CD14-positive monocyte (primary cell): ENCODE results near the gene MAP2K6. TPM values are rescaled to one million over a fixed set of nuclear protein-coding genes. Genes with fewer than 3 reads are reported as not detected.

Experiments used
- DNase-seq, 3 donors: peaks; one replicate each; pipeline ENCODE4 v3.0.0-alpha.2; 2011 to 2022
- H2AFZ ChIP-seq: 2 replicates; pipeline ENCODE4 v1.6.0; 2012; ENCODE audit warnings: mild to moderate bottlenecking, low read depth, low read length, inconsistent platforms; ENCODE audit not compliant: insufficient read depth, poor library complexity, severe bottlenecking
- H3K27ac ChIP-seq, 2 donors: 1 replicate in 1 of 2; 2 replicates in 1 of 2; pipeline ENCODE4 v1.5.1; 2012 to 2013; ENCODE audit warnings: low read length in 2 of 2, control low read depth in 1 of 2, inconsistent platforms in 1 of 2, low read depth in 1 of 2, mild to moderate bottlenecking in 1 of 2
- H3K27me3 ChIP-seq, 2 donors: one replicate each; pipeline versions ENCODE4 v1.6.0 to v1.6.1; 2011 to 2013; ENCODE audit warnings: low read length in 2 of 2; ENCODE audit not compliant: control insufficient read depth in 2 of 2, insufficient read depth in 2 of 2
- H3K36me3 ChIP-seq, 2 donors: replicated peaks in 1 of 2; 1 replicate in 1 of 2; 2 replicates in 1 of 2; pipeline versions ENCODE4 v1.5.1 to v1.6.1; 2012 to 2013; ENCODE audit warnings: low read length in 2 of 2, control low read depth in 1 of 2, inconsistent platforms in 1 of 2, mild to moderate bottlenecking in 1 of 2; ENCODE audit not compliant: insufficient read depth in 2 of 2, control insufficient read depth in 1 of 2
- H3K4me1 ChIP-seq, 2 donors: 1 replicate in 1 of 2; 2 replicates in 1 of 2; pipeline versions ENCODE4 v1.5.1 to v1.6.1; 2012 to 2013; ENCODE audit warnings: low read length in 2 of 2, control low read depth in 1 of 2, inconsistent platforms in 1 of 2, mild to moderate bottlenecking in 1 of 2, moderate library complexity in 1 of 2; ENCODE audit not compliant: insufficient read depth in 2 of 2, control insufficient read depth in 1 of 2
- H3K4me2 ChIP-seq: replicated peaks from 2 replicates; pipeline ENCODE3; 2012; ENCODE audit warnings: low read length, moderate library complexity, mild to moderate bottlenecking; ENCODE audit not compliant: poor library complexity, severe bottlenecking; ENCODE audit errors: extremely low read depth
- H3K4me3 ChIP-seq, 3 experiments: fragments of 200-600 bp in 1 of 3; sonication (generic) in 1 of 3; replicated peaks in 1 of 3; 1 replicate in 2 of 3; 2 replicates in 1 of 3; pipeline ENCODE4 v1.5.1; 2011 to 2013; ENCODE audit warnings: low read length in 3 of 3, mild to moderate bottlenecking in 3 of 3, control low read depth in 2 of 3, low read depth in 2 of 3, inconsistent platforms in 1 of 3, moderate library complexity in 1 of 3
- H3K79me2 ChIP-seq: 2 replicates; pipeline ENCODE4 v1.6.0; 2012; ENCODE audit warnings: mild to moderate bottlenecking, control low read depth, inconsistent platforms, low read length, moderate library complexity; ENCODE audit not compliant: insufficient read depth
- H3K9ac ChIP-seq: 2 replicates; pipeline ENCODE4 v1.6.0; 2017; ENCODE audit warnings: low read length, mild to moderate bottlenecking; ENCODE audit not compliant: insufficient read depth, poor library complexity, severe bottlenecking
- H3K9me3 ChIP-seq, 2 donors: replicated peaks in 1 of 2; 1 replicate in 1 of 2; 2 replicates in 1 of 2; pipeline versions ENCODE4 v1.5.1 to v1.6.1; 2012 to 2013; ENCODE audit warnings: low read length in 2 of 2, control low read depth in 1 of 2; ENCODE audit not compliant: control insufficient read depth in 1 of 2, insufficient read depth in 1 of 2
- H4K20me1 ChIP-seq: 2 replicates; pipeline ENCODE4 v1.6.0; 2012; ENCODE audit warnings: mild to moderate bottlenecking, low read length, control low read depth, moderate library complexity; ENCODE audit not compliant: insufficient read depth
- H3K27ac Mint-ChIP-seq, 7 donors: one replicate each; pipeline ENCODE4 v1.8.0; 2020; ENCODE audit warnings: mild to moderate bottlenecking in 7 of 7, mixed read lengths in 7 of 7, moderate library complexity in 6 of 7, inconsistent platforms in 2 of 7
- H3K27me3 Mint-ChIP-seq, 3 donors: one replicate each; pipeline ENCODE4 v1.8.0; 2021 to 2022; ENCODE audit warnings: low read depth in 3 of 3, mild to moderate bottlenecking in 3 of 3, mixed read lengths in 3 of 3, moderate library complexity in 3 of 3, inconsistent platforms in 1 of 3
- H3K36me3 Mint-ChIP-seq, 2 donors: one replicate each; pipeline ENCODE4 v1.8.0; 2020; ENCODE audit warnings: mixed read lengths in 2 of 2, inconsistent platforms in 1 of 2, mild to moderate bottlenecking in 1 of 2
- H3K4me1 Mint-ChIP-seq: one replicate; pipeline ENCODE4 v1.8.0; 2020; ENCODE audit warnings: mild to moderate bottlenecking, mixed read lengths
- H3K4me3 Mint-ChIP-seq, 2 donors: one replicate each; pipeline ENCODE4 v1.8.0; 2020; ENCODE audit warnings: mild to moderate bottlenecking in 2 of 2, mixed read lengths in 2 of 2, moderate library complexity in 1 of 2
- H3K9me3 Mint-ChIP-seq, 7 donors: one replicate each; pipeline ENCODE4 v1.8.0; 2020 to 2022; ENCODE audit warnings: mixed read lengths in 7 of 7, mild to moderate bottlenecking in 6 of 7, moderate library complexity in 6 of 7, inconsistent platforms in 2 of 7
- WGBS: methylation state at CpG from one replicate; pipeline ENCODE4 v1.1.5; 2013; ENCODE audit warnings: missing lambda C conversion rate; ENCODE audit not compliant: insufficient coverage; 5-methylcytosine and 5-hydroxymethylcytosine counted together
- intact Hi-C, 2 donors: fragments of 100-400 bp; cut with micrococcal nuclease; formaldehyde crosslinking; loops; one replicate each; pipeline versions ENCODE4 v1.15.0 to v1.15.1; 2023
- polyA plus RNA-seq, 3 donors: library from polyadenylated mRNA; depleted of rRNA in 1 of 3; unstranded in 2 of 3; stranded (reverse) in 1 of 3; fragments of 300-500 nt in 2 of 3; fragments of >200 nt in 1 of 3; fragmentation: Illumina TruSeq in 2 of 3; gene quantifications; 1 replicate in 2 of 3; 2 replicates in 1 of 3; pipeline ENCODE4 v1.2.3, GENCODE V29; 2012 to 2021
- TF ChIP-seq, protein P1 (sequence below): fragments of 200-600 bp; IDR thresholded peaks from one replicate; pipeline ENCODE4 v1.8.0; 2022; ENCODE audit warnings: antibody characterized with exemption, mild to moderate bottlenecking

The MAP2K6 gene
- polyA plus RNA-seq, 3 donors = 13.5 to 28.9 (median 18.5) TPM

DNA sequence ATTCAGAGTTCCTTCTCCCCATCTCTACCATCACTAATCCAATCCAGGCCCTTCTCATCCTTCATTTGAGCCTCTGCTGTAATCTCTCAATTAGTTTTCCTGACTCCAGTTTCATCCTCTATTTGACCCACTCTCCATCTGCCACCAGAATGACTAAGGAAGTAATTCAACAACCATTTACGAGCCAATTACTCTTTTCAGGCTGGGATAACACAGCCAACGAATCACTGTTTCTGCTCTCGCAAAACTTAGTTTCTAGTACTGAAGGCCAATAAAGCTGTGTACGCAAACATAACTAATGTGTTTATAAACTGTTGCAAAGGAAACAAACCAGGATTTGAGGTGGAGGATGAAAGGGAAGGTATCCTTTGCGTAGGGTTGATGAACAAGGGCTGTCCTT, 53.7 kb downstream of the MAP2K6 start:
- Histone ChIP-seq H3K79me2 (no peaks in the 10 kb centered on the region), H3K9me3 (no peaks in the 10 kb centered on the region), H3K4me3 (no peak overlapping the region), H3K36me3 (no peaks in the 10 kb centered on the region), H3K4me2 (no peak overlapping the region), H3K9ac (no peak overlapping the region), H4K20me1 (no peaks in the 10 kb centered on the region), H3K4me1 (no peaks in the 10 kb centered on the region), H2AFZ (no peak overlapping the region), H3K27ac (no peak overlapping the region), H3K27me3 (no peaks in the 10 kb centered on the region)
- Mint-ChIP-seq H3K9me3 (no peaks in the 10 kb centered on the region), H3K36me3 (peaks cover 3 to 7% of the 10 kb centered on the region in 2 donors), H3K27me3 (no peaks in the 10 kb centered on the region), H3K4me1 (no peaks in the 10 kb centered on the region), H3K27ac (no peak overlapping the region), H3K4me3 (no peak overlapping the region)
- no peak for DNase-seq
- WGBS = 100% methylated on average over 2 of the region's 5 CpGs
- intact Hi-C loops = no loop called here
- TF ChIP-seq, protein P1, sequence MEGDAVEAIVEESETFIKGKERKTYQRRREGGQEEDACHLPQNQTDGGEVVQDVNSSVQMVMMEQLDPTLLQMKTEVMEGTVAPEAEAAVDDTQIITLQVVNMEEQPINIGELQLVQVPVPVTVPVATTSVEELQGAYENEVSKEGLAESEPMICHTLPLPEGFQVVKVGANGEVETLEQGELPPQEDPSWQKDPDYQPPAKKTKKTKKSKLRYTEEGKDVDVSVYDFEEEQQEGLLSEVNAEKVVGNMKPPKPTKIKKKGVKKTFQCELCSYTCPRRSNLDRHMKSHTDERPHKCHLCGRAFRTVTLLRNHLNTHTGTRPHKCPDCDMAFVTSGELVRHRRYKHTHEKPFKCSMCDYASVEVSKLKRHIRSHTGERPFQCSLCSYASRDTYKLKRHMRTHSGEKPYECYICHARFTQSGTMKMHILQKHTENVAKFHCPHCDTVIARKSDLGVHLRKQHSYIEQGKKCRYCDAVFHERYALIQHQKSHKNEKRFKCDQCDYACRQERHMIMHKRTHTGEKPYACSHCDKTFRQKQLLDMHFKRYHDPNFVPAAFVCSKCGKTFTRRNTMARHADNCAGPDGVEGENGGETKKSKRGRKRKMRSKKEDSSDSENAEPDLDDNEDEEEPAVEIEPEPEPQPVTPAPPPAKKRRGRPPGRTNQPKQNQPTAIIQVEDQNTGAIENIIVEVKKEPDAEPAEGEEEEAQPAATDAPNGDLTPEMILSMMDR = no peak

DNA sequence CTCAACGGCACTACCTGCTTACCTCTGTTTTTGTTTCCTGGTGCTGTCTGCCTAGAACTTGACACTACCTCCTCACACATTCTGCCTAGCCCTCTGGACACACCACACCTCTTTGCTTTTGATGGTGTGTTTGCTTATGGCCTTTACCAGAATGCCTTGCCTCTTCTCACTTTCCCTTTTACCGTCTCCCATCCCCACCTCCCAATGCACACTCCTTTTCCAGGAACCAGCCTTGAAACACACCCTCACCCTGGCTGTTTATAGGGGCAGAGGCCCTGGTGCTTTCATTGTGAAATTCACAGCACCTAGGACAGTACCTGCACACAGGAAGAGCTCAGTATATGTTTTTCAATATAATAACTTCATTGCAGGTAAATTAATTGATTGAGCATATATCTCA, 56.2 kb downstream of the MAP2K6 start:
- peaks cover 4 to 6% of the 10 kb centered on the region in 2 donors for H3K4me1 ChIP-seq
- Mint-ChIP-seq H3K36me3 (peaks cover 2 to 7% of the 10 kb centered on the region in 2 donors), H3K27me3 (peaks cover 0 to 2% (median 0%) of the 10 kb centered on the region in 3 donors), H3K4me3 (no peak overlapping the region), H3K9me3 (no peaks in the 10 kb centered on the region), H3K4me1 (peaks cover 12% of the 10 kb centered on the region), H3K27ac (peak overlapping the region in 1 of 7 donors; percentile 37)
- no peak overlapping the region for H2AFZ ChIP-seq
- no peak overlapping the region for H3K4me3 ChIP-seq
- DNase-seq = no peak
- no peaks in the 10 kb centered on the region for H3K36me3 ChIP-seq
- no peaks in the 10 kb centered on the region for H3K79me2 ChIP-seq
- no peak overlapping the region for H3K4me2 ChIP-seq
- WGBS = no CpG with 5 or more reads among the region's 2 CpGs
- H3K27me3 ChIP-seq = no peaks in the 10 kb centered on the region
- no peak overlapping the region for H3K9ac ChIP-seq
- TF ChIP-seq, protein P1 = no peak
- intact Hi-C loops = no loop called here
- H3K9me3 ChIP-seq = no peaks in the 10 kb centered on the region
- no peaks in the 10 kb centered on the region for H4K20me1 ChIP-seq
- H3K27ac ChIP-seq = no peak overlapping the region
